GM21825 (cell line): ENCODE measurements around the gene PCK1.

Experiments
- ATAC-seq: cut with Tn5 transposase; IDR thresholded peaks from one replicate; pipeline ENCODE4 v1.9.1; 2021; ENCODE audit warnings: mild to moderate bottlenecking, moderate library complexity; ENCODE audit not compliant: unreplicated experiment

Gene PCK1

DNA sequence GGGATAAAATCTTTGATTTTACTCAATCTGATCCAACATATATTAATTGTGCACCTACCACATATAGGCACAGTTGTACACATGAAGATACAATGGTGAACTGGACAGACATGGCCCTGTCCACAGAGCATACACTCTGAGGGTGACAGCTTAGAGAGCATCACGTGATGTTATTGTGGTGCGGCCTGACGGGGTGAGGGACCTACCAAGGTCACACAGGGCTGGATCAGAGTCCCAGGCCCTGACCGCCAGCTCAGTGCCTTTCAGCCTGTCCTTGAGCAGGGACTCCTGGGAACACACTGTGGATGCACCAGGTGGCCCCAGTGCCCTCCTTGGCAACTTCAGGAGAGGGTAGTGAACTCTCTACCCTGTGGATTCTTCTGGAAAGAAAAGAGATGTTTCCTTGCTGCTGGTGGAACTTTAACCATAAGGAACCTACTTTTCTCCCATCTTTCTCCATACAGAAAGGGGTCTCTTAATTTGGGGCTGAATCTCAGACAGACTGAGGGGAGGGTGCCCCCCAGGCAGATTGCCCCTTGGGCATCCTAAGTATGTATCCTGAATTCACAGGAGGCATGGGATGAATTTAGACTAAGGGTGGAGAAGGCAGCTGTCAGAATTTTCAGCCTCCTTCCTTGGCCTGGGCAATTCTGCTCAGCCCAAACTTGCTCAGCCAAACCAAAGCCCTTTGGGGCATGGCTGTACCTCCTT lies 26.5 kb downstream of the PCK1 start:
- ATAC-seq: no peak

DNA sequence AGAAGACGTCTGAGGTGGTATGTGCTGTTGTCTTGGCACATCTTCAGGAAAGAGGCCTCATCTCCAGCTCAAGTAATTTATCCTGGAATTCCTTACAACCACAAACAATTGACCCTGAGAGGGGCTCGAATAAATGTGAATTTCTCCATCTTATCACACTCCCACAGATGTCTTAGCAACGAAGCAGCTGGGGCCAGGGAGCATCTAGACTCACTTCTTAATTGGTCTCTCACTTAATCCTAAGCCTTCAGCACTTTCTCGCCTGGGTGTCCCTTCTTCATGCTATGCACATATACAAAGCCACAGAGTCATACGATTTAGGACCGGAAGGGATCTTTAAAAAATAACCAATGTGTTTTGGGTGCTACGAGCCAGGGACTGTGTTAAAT lies 27.1 kb downstream of the PCK1 start:
- ATAC-seq: no peak

DNA sequence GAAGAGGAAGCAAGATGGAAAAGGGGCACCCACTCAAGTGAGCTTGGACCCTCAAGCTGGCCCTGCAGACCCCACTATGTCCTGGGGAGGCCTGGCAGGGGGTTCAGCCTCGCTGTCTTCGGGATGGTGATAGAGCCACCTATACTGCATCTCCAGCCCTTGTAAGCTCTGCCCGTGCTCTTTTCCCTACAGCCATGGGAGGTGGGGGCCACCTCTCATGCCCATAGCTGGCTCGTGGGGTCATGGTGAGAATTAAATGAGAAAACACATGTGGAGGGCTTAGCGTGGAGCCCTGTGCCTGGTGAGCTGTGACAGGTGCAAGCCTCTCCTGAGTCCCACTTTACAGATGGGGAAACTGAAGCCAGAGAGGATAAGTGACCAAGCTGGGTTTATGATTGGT lies 27.7 kb downstream of the PCK1 start:
- ATAC-seq: no peak

DNA sequence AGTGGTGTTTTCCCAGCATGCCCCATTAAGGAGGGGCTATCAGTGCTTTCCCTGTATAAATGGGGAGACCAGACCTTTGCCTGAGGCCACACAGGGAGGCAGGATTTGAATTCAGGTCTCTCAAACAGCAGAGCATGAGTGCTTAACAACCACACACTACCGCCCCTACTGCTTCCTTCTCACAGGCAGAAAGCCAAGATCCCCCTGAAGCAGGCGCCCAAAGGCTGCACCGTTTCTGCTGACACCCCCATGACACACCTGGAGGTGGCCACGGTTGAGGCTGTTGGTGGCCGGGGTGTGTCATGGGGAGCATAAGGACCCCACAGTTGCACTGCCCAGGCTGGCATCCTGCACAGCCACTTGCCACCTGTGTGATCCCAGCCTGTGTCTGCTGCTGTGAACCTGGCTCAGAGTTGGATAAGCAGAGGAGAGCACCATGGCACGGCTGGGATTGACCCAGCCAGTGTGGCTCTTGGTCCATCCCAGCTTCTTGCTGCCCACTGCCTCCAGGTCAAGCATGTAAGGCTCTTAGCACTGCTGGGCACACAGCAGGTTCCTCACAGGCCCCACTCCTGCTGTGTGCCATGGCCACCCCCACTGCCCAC lies 28.3 kb downstream of the PCK1 start:
- ATAC-seq: no peak

DNA sequence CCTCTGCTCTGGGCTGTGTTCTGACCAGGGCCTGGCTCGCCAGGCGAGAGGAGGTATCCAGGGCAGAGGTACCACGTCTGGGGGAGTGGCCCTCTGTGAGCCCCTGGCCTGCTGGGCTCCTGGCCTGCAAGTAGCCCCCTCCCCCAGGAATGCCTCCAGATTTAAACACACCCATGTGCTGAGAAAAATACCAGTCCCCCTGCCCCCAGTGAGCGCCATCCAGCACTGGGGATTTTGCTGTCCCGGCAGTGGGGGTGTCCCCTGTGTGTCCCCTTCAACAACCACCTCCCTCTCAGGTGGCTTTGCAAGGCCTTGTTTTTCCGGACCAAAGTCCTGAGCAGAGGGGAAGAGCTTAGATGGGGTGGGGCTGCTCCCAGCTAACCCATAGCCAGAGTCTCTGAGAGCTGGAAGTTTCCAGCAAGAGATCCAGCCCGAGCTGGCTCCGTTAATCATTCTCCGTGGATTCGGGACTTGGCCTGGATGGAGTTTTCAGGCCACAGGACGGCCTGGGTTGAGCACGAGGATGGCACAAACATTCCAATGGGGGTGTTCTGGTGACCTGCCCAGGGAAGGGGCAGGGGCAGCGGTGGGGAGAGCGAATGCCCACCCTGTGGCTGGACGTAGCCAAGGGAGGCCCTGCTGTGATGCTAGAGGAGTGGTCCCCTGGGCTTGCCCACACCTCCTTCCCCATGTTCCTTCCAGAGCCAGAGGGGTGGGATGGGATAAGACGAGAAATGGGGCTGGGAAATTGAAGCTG lies 29.0 kb downstream of the PCK1 start:
- ATAC-seq: no peak

DNA sequence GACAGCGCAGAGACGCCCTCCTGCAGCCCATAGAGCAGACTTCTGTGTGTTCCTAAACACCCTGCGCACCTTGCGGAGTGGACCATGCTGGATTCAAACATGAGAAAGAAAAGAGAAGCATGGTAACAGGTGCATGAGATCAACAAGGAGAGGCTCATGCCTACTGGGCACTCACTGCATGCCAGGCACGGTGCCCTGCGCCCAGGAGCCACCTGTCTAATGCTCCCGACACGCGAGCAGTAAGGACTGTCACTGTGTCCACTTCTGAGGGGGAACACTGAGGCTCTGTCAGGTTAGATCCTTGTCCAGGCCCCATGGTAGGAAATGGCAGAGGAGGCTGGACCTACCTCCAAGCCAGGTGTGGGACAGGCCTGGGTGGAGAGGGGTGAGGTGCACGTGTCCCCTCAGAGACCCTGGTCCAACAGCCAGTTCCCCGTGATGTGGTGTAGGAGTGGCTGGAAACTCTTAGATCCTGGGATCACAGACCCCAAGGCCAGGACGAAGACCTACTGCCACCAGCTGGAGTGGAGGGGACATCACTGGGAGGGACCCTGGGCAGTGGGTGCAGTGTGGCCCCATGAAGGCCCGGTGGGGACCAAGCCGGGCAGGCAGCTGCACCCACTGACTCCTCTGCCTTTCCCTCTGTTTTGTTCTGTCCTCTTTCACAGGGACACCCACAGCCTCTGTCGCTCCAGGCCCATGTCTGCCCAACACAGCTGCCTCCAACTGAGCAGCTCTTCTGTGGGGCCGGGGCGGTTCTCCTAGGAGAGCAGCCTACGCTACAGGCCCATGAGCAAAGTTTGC lies 29.8 kb downstream of the PCK1 start:
- no peak for ATAC-seq

DNA sequence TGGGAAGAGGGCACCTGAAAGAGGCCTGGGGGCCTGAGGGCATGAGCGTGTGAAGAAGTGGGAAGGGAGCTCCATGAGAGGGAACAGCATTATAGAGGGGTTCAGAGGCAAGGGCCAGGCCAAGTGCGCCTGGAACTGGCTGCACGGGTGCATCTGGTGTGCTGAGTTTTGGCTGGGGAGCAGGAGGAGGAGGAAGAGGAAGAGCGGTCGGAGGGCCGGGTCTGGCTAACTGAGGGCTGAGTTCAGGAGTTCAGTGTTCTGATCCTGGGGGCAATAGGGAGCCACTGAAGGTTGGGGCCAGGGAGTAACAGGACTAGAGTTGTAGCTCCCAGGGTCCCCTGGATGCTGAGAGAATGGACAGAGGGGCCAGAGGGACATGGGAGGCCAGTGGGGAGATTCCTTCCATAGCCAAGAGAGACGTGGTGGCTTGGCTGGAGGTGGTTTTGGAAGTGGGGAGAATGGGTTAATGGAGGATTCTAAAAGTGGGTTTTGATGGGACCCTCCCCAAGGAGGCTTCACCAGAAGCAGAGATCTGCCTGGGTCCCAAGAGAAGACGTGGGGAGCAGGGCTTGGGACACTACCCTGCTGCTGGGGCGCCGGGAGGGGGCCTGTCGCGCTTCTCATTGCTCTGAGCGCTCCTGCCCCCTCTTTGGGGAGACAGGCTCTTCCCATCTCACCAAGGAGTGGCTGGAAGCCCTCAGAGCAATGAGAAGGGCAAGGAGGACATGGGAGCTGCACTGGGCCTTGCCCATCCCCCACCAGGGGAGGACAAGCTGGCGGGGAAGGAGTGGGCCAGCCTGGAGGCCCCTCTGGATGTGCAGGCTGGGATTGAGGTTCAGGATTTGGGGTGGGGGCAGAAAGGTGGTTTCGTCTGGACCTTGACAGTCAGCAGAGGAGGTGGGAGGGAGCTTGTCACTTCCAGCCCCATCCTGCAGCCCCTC lies 30.6 kb downstream of the PCK1 start:
- no peak for ATAC-seq

DNA sequence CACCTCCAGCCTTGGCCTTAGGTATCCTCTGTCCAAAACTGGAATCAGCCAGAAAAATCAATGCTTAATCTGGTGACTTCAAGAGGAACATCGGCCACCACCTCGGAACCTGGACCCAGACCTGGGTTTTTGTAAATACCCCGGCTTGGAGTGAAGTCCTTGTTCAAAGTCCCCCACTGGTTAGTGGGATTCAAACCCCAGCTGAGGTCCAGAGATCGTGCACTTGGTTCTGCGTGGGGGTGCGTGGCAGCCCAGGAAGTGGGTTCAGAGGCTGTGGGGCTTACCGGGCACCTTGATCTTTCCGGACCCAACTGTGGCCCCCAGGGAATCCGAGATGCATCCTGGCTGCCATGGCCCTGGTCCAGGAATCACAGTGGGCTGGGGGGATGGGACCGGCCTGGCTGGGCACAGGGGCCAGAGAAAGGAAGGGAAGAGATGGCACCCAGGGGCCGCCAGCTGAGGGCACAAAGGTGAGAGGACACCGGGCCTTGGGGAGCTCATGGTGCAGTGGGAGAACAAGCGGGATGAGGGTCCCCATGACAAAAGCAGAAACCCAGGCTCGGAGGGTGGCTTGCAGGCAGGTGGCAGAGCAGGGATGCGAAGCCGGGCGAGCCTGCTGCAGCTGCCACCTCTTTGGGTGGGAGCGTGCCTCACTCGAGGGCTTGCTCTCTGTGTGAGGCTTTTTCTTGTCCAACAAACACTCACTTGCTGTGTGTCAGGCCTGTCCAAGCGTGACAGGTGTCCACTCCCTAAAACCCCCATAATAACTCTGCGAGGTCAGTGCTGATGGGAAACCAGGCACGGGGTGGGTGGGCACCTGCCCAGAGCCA lies 31.6 kb downstream of the PCK1 start:
- ATAC-seq: no peak

DNA sequence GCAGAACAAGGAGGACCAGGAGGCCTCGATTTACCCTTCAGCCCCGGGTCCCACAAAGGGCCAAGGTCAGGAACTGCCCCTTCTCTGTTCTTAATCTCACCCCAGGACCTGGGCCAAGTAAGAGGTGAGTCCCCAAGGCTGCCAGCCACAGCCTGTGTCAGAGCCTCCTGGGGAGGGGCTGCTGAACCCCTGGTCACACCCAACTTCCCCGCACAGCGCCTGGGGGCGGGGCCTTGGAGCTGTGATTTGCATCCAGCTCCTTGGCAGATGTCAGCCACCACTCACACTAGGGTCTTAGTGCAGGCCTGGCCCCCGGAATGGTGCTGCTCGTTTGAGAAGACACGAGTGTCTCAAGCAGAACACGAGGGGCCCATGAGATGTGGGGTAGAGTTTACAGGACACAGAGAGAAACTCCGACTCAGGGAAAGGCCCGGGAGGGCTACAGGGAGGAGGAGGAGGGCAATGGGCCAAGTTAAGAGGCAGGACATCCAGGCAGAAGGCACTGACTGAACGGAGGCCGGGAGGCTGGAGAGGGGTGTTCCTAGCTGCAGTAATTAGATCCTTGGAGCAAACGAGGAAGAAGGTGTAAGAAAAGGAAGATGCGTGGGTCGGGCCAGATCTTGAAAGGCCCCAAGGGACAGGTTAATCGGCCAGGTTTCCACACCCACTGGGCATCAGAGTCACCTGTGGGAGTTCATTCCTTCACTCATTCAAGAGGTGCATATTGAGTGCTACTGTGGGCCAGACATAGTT lies 32.4 kb downstream of the PCK1 start:
- ATAC-seq: no peak

DNA sequence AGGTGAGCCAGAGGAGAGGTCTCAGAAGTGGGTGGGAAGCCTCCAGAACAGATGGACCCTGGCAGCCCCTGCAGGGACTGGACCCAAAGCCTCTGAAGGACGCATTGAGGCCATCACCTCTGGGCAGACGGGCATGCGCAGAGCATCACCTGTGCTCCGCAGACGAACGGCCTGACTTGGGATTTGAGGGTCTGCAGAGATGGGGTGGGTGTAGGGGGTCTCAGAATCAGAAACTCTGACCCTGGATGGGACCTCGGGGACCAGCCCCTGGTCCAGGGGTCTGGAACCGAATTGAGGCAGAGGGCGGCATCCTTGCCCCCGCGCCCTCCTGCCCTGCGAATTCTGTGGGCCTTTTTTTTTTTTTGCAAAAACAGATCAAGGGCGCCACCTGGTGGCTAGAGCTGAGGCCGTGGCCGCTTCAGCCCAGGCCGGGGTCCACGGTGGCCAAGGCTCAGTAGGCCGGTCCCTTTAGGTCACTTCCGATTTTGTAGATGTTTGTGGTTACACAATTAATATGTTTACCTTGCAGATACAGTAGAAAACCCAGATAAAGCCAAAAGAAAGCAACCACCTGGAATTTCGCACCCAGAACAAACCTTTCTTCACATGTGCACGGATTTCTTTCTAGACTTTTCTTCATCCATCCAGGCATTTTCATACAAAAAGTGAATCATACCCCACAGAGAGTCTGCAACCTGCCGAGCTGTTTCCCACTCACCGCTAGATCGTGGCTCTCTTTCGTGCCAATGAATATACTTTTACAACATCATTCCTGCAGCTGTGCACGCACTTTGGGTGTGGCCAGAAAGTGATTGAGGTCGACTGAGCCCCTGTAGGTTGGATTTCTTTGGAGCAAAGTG lies 33.4 kb downstream of the PCK1 start:
- no peak for ATAC-seq

DNA sequence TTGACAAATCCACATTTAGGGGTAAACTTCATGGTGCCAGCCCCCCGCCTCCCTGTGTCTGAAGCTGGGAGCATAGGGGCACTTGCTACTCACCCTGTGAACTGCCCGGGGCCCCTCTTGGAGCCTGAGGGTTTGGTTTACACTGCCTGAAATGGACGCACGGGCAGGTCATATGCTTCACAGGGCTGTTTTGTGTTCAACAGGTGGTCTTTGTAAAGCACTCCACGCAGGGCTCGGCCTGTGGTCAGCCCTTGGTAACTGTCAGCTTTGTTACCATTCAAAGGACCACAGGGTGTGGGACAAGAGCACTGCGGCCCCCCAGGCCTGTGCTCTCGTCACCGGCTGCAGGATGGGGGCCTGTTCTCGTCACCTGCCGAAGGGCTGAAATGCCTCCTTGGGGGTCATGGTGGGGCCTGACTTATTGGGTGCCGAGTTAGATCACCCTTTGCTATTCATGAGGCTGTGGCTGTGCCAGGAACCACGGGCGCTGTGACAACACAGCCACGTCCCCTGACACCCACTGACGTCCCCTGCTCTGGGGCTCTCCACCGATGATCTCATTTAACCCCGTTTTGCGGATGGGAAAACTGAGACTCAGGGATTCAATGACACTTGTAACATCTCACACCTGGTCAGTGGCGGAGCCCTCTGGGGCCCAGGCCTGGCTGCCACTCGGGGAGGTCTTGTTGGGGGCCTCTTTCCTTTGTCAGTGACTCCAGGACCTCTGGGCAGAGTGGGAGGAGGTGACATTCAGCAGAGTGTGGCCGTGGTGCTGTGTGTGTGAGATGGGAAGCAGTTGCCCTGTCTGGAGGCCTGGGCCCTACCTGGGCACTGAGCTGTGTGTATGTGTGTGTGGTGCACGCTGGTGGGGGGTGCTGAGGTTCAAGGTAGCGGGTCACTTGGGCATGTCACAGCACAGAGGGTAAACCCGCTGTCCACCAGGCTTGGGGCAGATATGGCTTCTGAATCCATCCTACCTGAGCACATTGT lies 34.4 kb downstream of the PCK1 start:
- ATAC-seq: no peak

DNA sequence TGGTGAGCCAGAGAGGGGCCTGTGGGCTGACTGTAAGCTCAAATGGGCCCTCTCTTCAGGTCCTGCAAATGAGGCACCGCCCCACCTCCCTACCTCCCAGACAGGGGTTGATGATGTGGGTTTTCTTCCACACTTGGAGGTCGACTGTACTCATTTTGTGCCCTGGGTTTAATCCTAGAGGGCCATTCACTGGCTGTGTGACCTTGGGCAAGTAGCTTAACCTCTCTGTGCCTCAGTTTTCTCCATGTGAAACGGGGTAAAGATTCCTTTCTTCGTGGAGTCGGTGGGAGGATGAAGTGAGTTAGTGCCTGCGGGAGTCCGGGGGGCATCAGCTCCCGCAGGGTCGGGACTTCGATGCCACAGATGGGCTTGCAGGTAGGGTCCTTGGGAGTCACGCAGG lies 35.4 kb downstream of the PCK1 start:
- ATAC-seq: no peak

DNA sequence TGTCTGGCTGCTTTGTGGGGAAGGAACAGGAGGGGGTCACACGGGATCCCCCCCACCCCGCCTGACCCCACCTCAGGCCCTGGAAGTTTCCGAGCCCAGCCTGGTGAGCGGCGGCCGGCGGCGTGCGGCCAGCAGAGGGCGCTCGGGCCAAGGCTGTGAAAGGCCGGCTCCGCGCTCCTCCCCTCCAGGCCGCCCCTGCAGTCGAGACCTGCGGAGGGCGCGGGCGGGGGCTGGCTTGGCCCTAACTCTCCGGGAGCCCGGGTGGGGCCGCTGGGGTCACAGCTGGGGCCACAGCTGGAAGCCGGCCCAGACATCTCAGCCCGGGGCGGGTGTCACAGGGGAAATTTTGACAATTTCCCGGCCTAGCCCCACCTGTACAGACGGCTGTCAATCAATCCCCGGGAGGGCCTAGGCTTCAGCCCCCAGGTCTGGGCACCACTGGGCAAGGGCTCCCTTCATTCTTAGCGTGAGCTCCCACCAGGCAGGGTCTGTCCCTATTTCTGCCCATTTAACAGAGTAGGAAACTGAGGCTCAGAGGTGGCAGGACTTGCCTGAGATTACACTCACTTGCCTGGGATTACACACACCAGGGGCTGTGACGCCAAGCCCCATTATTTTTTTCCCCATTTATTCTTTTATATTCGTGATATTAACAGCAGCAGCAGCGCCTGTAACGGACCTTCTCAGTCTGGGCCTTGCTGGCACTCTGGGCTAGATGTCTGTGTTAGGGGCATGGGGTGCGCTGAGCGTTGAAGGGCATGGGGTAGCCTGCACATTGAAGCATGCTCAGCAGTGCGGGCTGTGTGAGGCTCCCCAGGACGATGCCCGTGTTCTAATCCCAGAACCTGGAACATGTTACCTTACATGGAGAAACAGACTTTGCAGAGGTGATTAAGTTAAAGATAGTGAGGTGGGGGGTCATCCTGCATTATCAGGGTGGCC lies 36.4 kb downstream of the PCK1 start:
- ATAC-seq: no peak

DNA sequence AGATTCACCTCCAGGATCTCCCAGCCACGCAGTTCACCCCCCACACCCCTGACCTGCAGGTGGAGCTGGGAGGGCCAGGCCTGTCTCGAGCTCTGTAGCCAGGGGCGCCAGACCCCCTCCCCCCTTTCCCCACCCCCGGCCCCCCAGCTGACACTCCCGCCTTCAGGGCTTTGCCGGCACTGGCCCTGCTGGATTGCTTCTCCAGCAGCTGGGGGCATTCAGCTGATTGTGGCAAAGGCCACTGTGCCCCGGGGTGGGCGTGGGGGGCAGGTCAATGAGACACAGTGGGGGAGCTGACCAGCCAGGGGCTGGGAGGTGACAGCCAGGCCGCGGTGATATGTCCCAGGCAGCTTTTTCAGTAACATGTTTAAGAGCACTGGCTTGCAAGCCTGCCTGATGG lies 37.1 kb downstream of the PCK1 start:
- ATAC-seq: no peak

DNA sequence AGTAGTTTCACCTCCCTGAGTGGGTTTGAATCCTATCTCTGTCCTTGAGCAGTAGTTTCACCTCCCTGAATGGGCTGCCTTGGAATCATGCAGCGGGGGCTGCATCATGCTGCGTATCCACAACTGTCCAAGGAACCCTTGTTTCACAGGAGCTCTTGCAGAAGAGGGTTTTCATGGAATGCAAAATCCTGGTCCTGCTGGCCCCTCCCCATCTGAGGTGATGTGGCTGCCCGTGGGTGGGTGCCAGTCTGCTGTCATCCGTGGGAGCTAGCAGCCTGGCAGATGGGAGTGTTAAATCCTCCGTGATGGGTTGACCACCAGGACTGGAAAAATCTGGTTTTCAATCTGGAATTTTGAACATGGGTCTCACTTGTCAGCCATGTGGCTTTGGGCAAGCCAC lies 37.6 kb downstream of the PCK1 start:
- ATAC-seq: no peak
